Body of pancreas (tissue), 4 donors: Measurements from ENCODE around the gene CFAP46. TPM values are rescaled to one million over a fixed set of nuclear protein-coding genes. Genes with fewer than 3 reads are reported as not detected.

ENCODE experiments used
- ATAC-seq: fragments of 150-250 bp; one replicate; pipeline ENCODE4 v1.9.1; 2016
- DNase-seq, 4 donors: peaks; one replicate each; pipeline ENCODE4 v3.0.0-alpha.2; 2019
- H3K27ac ChIP-seq, 4 donors: fragments of 200-600 bp; sonication (generic); 1 replicate in 3 of 4; 2 replicates in 1 of 4; pipeline versions ENCODE4 v1.5.1 to v1.6.1; 2016 to 2019; ENCODE audit warnings: mild to moderate bottlenecking in 1 of 4, mixed read lengths in 1 of 4, moderate library complexity in 1 of 4
- H3K27me3 ChIP-seq, 2 donors: fragments of 200-600 bp; sonication (generic); one replicate each; pipeline ENCODE4 v1.6.0; 2016; ENCODE audit warnings: mild to moderate bottlenecking in 1 of 2
- H3K36me3 ChIP-seq, 2 donors: fragments of 200-600 bp; sonication (generic); replicated peaks in 1 of 2; 2 replicates each; pipeline ENCODE4 v1.5.1; 2016; ENCODE audit warnings: low read depth in 2 of 2; ENCODE audit not compliant: insufficient read depth in 1 of 2
- H3K4me1 ChIP-seq: fragments of 200-600 bp; sonication (generic); one replicate; pipeline ENCODE4 v1.6.0; 2016
- H3K4me3 ChIP-seq, 2 donors: fragments of 200-600 bp; sonication (generic); 1 replicate in 1 of 2; 2 replicates in 1 of 2; pipeline ENCODE4 v1.5.1; 2016 to 2019
- H3K9me3 ChIP-seq, 3 donors: fragments of 200-600 bp; sonication (generic); 1 replicate in 2 of 3; 2 replicates in 1 of 3; pipeline ENCODE4 v1.5.1; 2016
- CTCF ChIP-seq, 7 experiments: fragments of 450-650 bp in 4 of 7; fragments of 200-600 bp in 3 of 7; sonication (generic) in 3 of 7; IDR thresholded peaks; one replicate each; pipeline ENCODE4 v1.5.1; 2016 to 2019; ENCODE audit warnings: antibody characterized with exemption in 7 of 7
- POLR2A ChIP-seq, 3 donors: fragments of 450-650 bp; IDR thresholded peaks; one replicate each; pipeline ENCODE4 v1.6.1; 2016; ENCODE audit warnings: antibody characterized with exemption in 3 of 3, mild to moderate bottlenecking in 2 of 3
- WGBS, 2 donors: methylation state at CpG; one replicate each; pipeline ENCODE4 v1.1.5; 2017; 5-methylcytosine and 5-hydroxymethylcytosine counted together
- intact Hi-C: fragments of 100-400 bp; cut with DNase I; formaldehyde crosslinking; loops from one replicate; pipeline ENCODE4 v1.15.1; 2023
- total RNA-seq, 2 donors: library from RNA; depleted of rRNA; stranded (reverse); fragments of >200 nt; gene quantifications; one replicate each; pipeline ENCODE4 v1.1.0, GENCODE V29; 2016

CFAP46 gene
- total RNA-seq, 2 donors from 2014 or later, result 0.33 to 0.52 TPM

- H3K36me3 ChIP-seq, result no peaks in the 10 kb centered on the region
- no peak overlapping the region for H3K4me3 ChIP-seq
- no peak for ATAC-seq
- intact Hi-C loops, result no loop called here
- H3K4me1 ChIP-seq, result no peaks in the 10 kb centered on the region
- no peak overlapping the region for H3K27ac ChIP-seq
- peaks cover 0 to 6% of the 10 kb centered on the region in 2 donors for H3K27me3 ChIP-seq
- 62 to 65% methylated on average over 12 of the region's 12 CpGs for WGBS, 2 donors
- DNase-seq, result no peak
- TF ChIP-seq POLR2A (IDR thresholded peaks at IDR 0.05) (no peak), CTCF (IDR thresholded peaks at IDR 0.05) (no peak)
- peaks cover 0 to 6% (median 0%) of the 10 kb centered on the region in 3 donors for H3K9me3 ChIP-seq
Observed at GRCh38 chr10:132816718-132817117, 125.7 kb downstream of the CFAP46 start.

GRCh38 chr10:132815168-132815857 lies 127.1 kb downstream of the CFAP46 start:
- no peaks in the 10 kb centered on the region for H3K36me3 ChIP-seq
- H3K27ac ChIP-seq, result no peak overlapping the region
- TF ChIP-seq POLR2A (IDR thresholded peaks at IDR 0.05) (no peak), CTCF (IDR thresholded peaks at IDR 0.05) (no peak)
- peaks cover 0 to 6% (median 0%) of the 10 kb centered on the region in 3 donors for H3K9me3 ChIP-seq
- H3K4me3 ChIP-seq, result no peak overlapping the region
- 59 to 60% methylated on average over 18 of the region's 18 CpGs for WGBS, 2 donors
- DNase-seq (no peak), ATAC-seq (no peak)
- intact Hi-C loops, result no loop called here
- no peaks in the 10 kb centered on the region for H3K4me1 ChIP-seq
- peaks cover 0 to 6% of the 10 kb centered on the region in 2 donors for H3K27me3 ChIP-seq

- ATAC-seq (no peak), DNase-seq (no peak)
- peaks cover 0 to 6% of the 10 kb centered on the region in 2 donors for H3K27me3 ChIP-seq
Observed at GRCh38 chr10:132814469-132814856, 127.9 kb downstream of the CFAP46 start.

GRCh38 chr10:132813560-132814468 lies 128.6 kb downstream of the CFAP46 start:
- intact Hi-C loops, result no loop called here
- Histone ChIP-seq H3K27ac (no peak overlapping the region), H3K4me3 (no peak overlapping the region), H3K4me1 (no peaks in the 10 kb centered on the region), H3K36me3 (no peaks in the 10 kb centered on the region), H3K27me3 (peaks cover 0 to 6% of the 10 kb centered on the region in 2 donors), H3K9me3 (no peaks in the 10 kb centered on the region)
- no peak for DNase-seq
- no peak for ATAC-seq
- WGBS, 2 donors, result 58 to 66% methylated on average over 11 to 21 of the region's 28 CpGs
- no peak for TF ChIP-seq CTCF (IDR thresholded peaks at IDR 0.05)

More at GRCh38 chr10:132814469-132814856, 127.9 kb downstream of the CFAP46 start:
- whole genome bisulfite sequencing, 2 donors, result 50 to 61% methylated on average over 13 to 15 of the region's 16 CpGs
- H3K9me3 ChIP-seq, result peaks cover 0 to 4% (median 0%) of the 10 kb centered on the region in 3 donors
- H3K4me1 ChIP-seq, result no peaks in the 10 kb centered on the region
- H3K4me3 ChIP-seq, result no peak overlapping the region
- intact Hi-C loops, result no loop called here
- TF ChIP-seq CTCF (IDR thresholded peaks at IDR 0.05), result no peak
- no peaks in the 10 kb centered on the region for H3K36me3 ChIP-seq
- H3K27ac ChIP-seq, result no peak overlapping the region
